ENCODE results near the gene DPF1.

The DPF1 gene

DNA sequence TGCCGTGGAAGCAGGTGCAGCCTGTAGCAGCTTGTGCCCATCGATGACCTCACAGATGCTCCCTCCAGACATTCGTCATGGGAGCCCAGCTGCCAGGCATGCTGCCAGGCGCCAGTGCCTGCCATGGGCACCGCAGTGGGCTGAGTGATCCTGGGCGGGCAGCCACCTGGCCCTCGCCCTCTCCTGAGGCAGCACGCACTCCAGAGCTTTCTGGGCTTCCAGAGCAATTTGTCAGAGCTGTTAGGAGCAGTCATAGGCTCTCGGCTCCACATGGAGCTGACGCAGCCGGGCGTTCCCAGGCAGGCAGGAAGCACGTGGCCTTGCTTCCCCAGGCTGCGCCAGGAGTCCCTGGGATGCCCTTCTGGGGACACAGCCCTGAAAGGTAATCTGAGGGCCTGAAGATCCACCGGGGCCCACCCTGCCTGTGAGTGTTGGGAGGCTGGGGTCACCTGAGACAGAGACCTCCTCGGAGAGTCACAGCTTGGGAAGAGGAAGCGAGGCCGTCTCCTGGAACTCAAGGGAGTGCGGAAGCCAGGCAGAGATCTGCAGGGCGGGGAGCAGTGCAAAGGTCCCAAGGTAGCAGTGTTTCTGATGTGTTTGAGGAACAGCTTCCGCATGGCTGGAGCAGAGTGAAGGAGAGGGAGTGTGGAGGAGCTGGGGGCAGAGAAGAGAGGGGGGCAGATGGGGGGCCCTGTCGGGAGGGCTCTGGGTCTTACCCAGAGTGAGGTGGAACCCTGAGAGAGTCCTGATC lies 50.6 kb downstream of the DPF1 start:
- no peaks in the 10 kb centered on the region for H3K79me2 ChIP-seq (ENCODE audit: low read length)
- H3K4me1 ChIP-seq (ENCODE audit: low read length): no peaks in the 10 kb centered on the region
- H3K9me3 ChIP-seq (replicated peaks; ENCODE audit: insufficient read depth, low read length): no peaks in the 10 kb centered on the region
- no peak overlapping the region for H3K4me2 ChIP-seq (ENCODE audit: low read depth, low read length)
- no peak overlapping the region for H3K9ac ChIP-seq (ENCODE audit: low read length)
- no peaks in the 10 kb centered on the region for H3K9me2 ChIP-seq (replicated peaks; ENCODE audit: insufficient read depth, low read length)
- TF ChIP-seq, protein P1, sequence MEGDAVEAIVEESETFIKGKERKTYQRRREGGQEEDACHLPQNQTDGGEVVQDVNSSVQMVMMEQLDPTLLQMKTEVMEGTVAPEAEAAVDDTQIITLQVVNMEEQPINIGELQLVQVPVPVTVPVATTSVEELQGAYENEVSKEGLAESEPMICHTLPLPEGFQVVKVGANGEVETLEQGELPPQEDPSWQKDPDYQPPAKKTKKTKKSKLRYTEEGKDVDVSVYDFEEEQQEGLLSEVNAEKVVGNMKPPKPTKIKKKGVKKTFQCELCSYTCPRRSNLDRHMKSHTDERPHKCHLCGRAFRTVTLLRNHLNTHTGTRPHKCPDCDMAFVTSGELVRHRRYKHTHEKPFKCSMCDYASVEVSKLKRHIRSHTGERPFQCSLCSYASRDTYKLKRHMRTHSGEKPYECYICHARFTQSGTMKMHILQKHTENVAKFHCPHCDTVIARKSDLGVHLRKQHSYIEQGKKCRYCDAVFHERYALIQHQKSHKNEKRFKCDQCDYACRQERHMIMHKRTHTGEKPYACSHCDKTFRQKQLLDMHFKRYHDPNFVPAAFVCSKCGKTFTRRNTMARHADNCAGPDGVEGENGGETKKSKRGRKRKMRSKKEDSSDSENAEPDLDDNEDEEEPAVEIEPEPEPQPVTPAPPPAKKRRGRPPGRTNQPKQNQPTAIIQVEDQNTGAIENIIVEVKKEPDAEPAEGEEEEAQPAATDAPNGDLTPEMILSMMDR (IDR thresholded peaks at IDR 0.05; ENCODE audit: low read length): no peak
- TF ChIP-seq EZH2phosphoT487 (IDR thresholded peaks at IDR 0.05; ENCODE audit: low read length) (no peak), EZH2 (optimal IDR thresholded peaks at IDR 0.05; ENCODE audit: low read depth, low read length) (no peak)
- no peak for DNase-seq
- no peak overlapping the region for H3K4me3 ChIP-seq (ENCODE audit: low read length)
- H3K27me3 ChIP-seq (replicated peaks; ENCODE audit: insufficient read depth, low read length): no peaks in the 10 kb centered on the region
- H3F3A ChIP-seq (ENCODE audit: insufficient read depth, low read length): no peaks in the 10 kb centered on the region
- no peak overlapping the region for H2AFZ ChIP-seq (ENCODE audit: low read length)
- H3K27ac ChIP-seq (ENCODE audit: low read length): no peak overlapping the region
- H3K36me3 ChIP-seq (replicated peaks; ENCODE audit: insufficient read depth, low read length): no peaks in the 10 kb centered on the region
- no peaks in the 10 kb centered on the region for H4K20me1 ChIP-seq (ENCODE audit: insufficient read depth, low read length)

DNA sequence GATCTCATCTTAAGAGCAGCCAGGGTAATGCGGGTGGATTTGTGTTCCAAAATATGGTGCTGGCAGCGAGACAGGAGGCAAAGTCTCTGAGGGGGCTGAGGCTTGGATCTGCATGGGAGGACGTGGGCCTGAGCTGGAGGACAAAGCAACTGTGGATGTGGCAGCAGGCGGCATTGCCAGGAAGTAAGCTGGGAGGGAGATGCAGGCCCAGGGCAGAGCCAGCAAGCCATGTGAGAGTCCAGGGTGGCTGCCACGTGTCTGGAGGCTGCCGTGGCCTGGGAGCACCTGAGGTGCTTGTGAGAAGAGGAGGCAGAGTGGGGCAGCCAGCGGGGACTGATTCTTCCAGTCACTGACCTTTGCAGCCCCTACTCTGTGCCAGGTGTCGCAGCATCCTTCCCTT lies 52.0 kb downstream of the DPF1 start:
- H3K9me2 ChIP-seq (replicated peaks; ENCODE audit: insufficient read depth, low read length): no peaks in the 10 kb centered on the region
- no peaks in the 10 kb centered on the region for H3K9me3 ChIP-seq (replicated peaks; ENCODE audit: insufficient read depth, low read length)
- no peak overlapping the region for H3K4me2 ChIP-seq (ENCODE audit: low read depth, low read length)
- H3K9ac ChIP-seq (ENCODE audit: low read length): no peak overlapping the region
- no peak for DNase-seq
- no peaks in the 10 kb centered on the region for H3K4me1 ChIP-seq (ENCODE audit: low read length)
- no peaks in the 10 kb centered on the region for H3K36me3 ChIP-seq (replicated peaks; ENCODE audit: insufficient read depth, low read length)
- H3K27me3 ChIP-seq (replicated peaks; ENCODE audit: insufficient read depth, low read length): no peaks in the 10 kb centered on the region
- H2AFZ ChIP-seq (ENCODE audit: low read length): no peak overlapping the region
- TF ChIP-seq, protein P1 (IDR thresholded peaks at IDR 0.05; ENCODE audit: low read length): no peak
- TF ChIP-seq EZH2phosphoT487 (IDR thresholded peaks at IDR 0.05; ENCODE audit: low read length) (no peak), EZH2 (optimal IDR thresholded peaks at IDR 0.05; ENCODE audit: low read depth, low read length) (no peak)
- H3F3A ChIP-seq (ENCODE audit: insufficient read depth, low read length): no peaks in the 10 kb centered on the region
- H3K27ac ChIP-seq (ENCODE audit: low read length): no peak overlapping the region
- no peak overlapping the region for H3K4me3 ChIP-seq (ENCODE audit: low read length)
- H4K20me1 ChIP-seq (ENCODE audit: insufficient read depth, low read length): no peaks in the 10 kb centered on the region
- H3K79me2 ChIP-seq (ENCODE audit: low read length): no peaks in the 10 kb centered on the region

DNA sequence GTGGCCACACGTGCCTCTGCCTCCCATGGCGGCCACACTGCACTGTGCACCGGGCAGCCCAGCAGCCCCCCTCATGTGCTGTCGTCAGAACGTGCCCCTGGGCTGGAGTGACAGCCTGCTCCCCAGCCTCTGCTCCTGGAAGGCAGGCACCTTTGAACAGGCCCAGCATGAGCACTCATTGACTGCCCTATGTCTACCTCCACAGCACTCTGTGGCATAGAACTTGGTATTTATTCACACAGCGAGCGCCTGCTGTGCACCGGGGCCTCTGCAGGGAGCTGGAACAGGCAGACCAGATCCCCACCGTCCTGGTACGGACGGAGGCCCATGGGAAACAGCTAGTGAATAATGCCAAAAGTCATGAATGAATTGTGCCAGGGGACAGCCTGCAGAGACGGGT lies 53.7 kb downstream of the DPF1 start:
- no peak overlapping the region for H3K4me2 ChIP-seq (ENCODE audit: low read depth, low read length)
- H3K4me3 ChIP-seq (ENCODE audit: low read length): no peak overlapping the region
- H3K27ac ChIP-seq (ENCODE audit: low read length): no peak overlapping the region
- no peak overlapping the region for H3K9ac ChIP-seq (ENCODE audit: low read length)
- no peaks in the 10 kb centered on the region for H3K36me3 ChIP-seq (replicated peaks; ENCODE audit: insufficient read depth, low read length)
- TF ChIP-seq EZH2phosphoT487 (IDR thresholded peaks at IDR 0.05; ENCODE audit: low read length): no peak
- TF ChIP-seq, protein P1 (IDR thresholded peaks at IDR 0.05; ENCODE audit: low read length): no peak
- TF ChIP-seq EZH2 (optimal IDR thresholded peaks at IDR 0.05; ENCODE audit: low read depth, low read length): no peak
- no peak overlapping the region for H2AFZ ChIP-seq (ENCODE audit: low read length)
- no peaks in the 10 kb centered on the region for H3K4me1 ChIP-seq (ENCODE audit: low read length)
- H4K20me1 ChIP-seq (ENCODE audit: insufficient read depth, low read length): no peaks in the 10 kb centered on the region
- H3K79me2 ChIP-seq (ENCODE audit: low read length): no peaks in the 10 kb centered on the region
- no peaks in the 10 kb centered on the region for H3K27me3 ChIP-seq (replicated peaks; ENCODE audit: insufficient read depth, low read length)
- H3F3A ChIP-seq (ENCODE audit: insufficient read depth, low read length): no peaks in the 10 kb centered on the region
- no peaks in the 10 kb centered on the region for H3K9me3 ChIP-seq (replicated peaks; ENCODE audit: insufficient read depth, low read length)
- no peaks in the 10 kb centered on the region for H3K9me2 ChIP-seq (replicated peaks; ENCODE audit: insufficient read depth, low read length)
- DNase-seq: no peak
